Loucy (cell line): ENCODE results near the gene CCDC88C.

ENCODE experiments used
- CTCF ChIP-seq: fragments of 200-600 bp; sonication (generic); conservative IDR thresholded peaks from 2 replicates; pipeline ENCODE4 v1.5.1; 2014; ENCODE audit warnings: mild to moderate bottlenecking, antibody characterized with exemption, low read length
- EZH2phosphoT487 ChIP-seq: fragments of 200-600 bp; IDR thresholded peaks from 2 replicates; pipeline ENCODE4 v1.6.1; 2018; ENCODE audit warnings: antibody characterized with exemption, mild to moderate bottlenecking, moderate library complexity, borderline replicate concordance

GRCh38 chr14:91321131-91321530 is 96.5 kb downstream of the CCDC88C start:
- TF ChIP-seq CTCF (no peak), EZH2phosphoT487 (no peak)
